OCI-LY1 (cell line): ENCODE measurements around the gene TCF19.
"Not testable (repeated sequence)": the region's sequence is repeated elsewhere in the genome, so short reads cannot be mapped to it uniquely, and the experiment has no call there.

Source experiments
- H2AFZ ChIP-seq: fragments of 200-600 bp; sonication (generic), shearing (Covaris generic); 2 replicates; pipeline ENCODE4 v1.6.0; 2014; ENCODE audit warnings: antibody characterized with exemption, mild to moderate bottlenecking, low read length
- H3F3A ChIP-seq: fragments of 200-600 bp; sonication (generic), shearing (Covaris generic); 2 replicates; pipeline ENCODE4 v1.6.0; 2014; ENCODE audit warnings: mild to moderate bottlenecking, antibody characterized with exemption, low read length, moderate library complexity; ENCODE audit not compliant: insufficient read depth
- H3K27ac ChIP-seq: fragments of 200-600 bp; sonication (generic); 2 replicates; pipeline ENCODE4 v1.5.1; 2014; ENCODE audit warnings: low read length, mixed run types, mild to moderate bottlenecking, low read depth; ENCODE audit not compliant: poor library complexity, severe bottlenecking
- H3K27me3 ChIP-seq: fragments of 200-600 bp; sonication (generic); 2 replicates; pipeline ENCODE4 v1.6.0; 2014; ENCODE audit warnings: antibody characterized with exemption, mild to moderate bottlenecking, low read length, moderate library complexity; ENCODE audit not compliant: insufficient read depth
- H3K36me3 ChIP-seq: fragments of 200-600 bp; sonication (generic); 2 replicates; pipeline ENCODE4 v1.6.1; 2014; ENCODE audit warnings: mild to moderate bottlenecking, antibody characterized with exemption, low read length, moderate library complexity, mixed read lengths; ENCODE audit not compliant: insufficient read depth
- H3K4me1 ChIP-seq: fragments of 200-600 bp; sonication (generic); 2 replicates; pipeline ENCODE4 v1.5.1; 2014; ENCODE audit warnings: mild to moderate bottlenecking, low read length, moderate library complexity; ENCODE audit not compliant: insufficient read depth, severe bottlenecking
- H3K4me2 ChIP-seq: fragments of 200-600 bp; sonication (generic), shearing (Covaris generic); 2 replicates; pipeline ENCODE4 v1.6.1; 2014; ENCODE audit warnings: low read length
- H3K4me3 ChIP-seq: fragments of 200-600 bp; sonication (generic); 2 replicates; pipeline ENCODE4 v1.5.1; 2014; ENCODE audit warnings: low read length, low read depth, mild to moderate bottlenecking, mixed read lengths; ENCODE audit not compliant: poor library complexity, severe bottlenecking
- H3K79me2 ChIP-seq: fragments of 200-600 bp; shearing (Covaris generic); 2 replicates; pipeline ENCODE4 v1.6.1; 2016; ENCODE audit warnings: mixed run types, low read length, mixed read lengths; ENCODE audit not compliant: insufficient read depth
- H3K9ac ChIP-seq: fragments of 200-600 bp; sonication (generic), shearing (Covaris generic); 2 replicates; pipeline ENCODE4 v1.6.1; 2014; ENCODE audit warnings: mild to moderate bottlenecking, low read length, mixed read lengths
- H3K9me2 ChIP-seq: fragments of 200-600 bp; sonication (generic), shearing (Covaris generic); 2 replicates; pipeline ENCODE4 v1.6.1; 2014; ENCODE audit warnings: low read depth, mild to moderate bottlenecking, low read length, mixed read lengths
- H3K9me3 ChIP-seq: fragments of 200-600 bp; shearing (Covaris generic); 2 replicates; pipeline ENCODE4 v1.6.1; 2014; ENCODE audit warnings: low read length, mixed read lengths
- H4K20me1 ChIP-seq: fragments of 200-600 bp; sonication (generic), shearing (Covaris generic); 2 replicates; pipeline ENCODE4 v1.6.0; 2016; ENCODE audit warnings: mild to moderate bottlenecking, low read length; ENCODE audit not compliant: insufficient read depth
- EZH2 ChIP-seq: fragments of 200-600 bp; sonication (generic), shearing (Covaris generic); IDR thresholded peaks from 2 replicates; pipeline ENCODE4 v1.8.0; 2017; ENCODE audit warnings: borderline replicate concordance, mixed run types, mild to moderate bottlenecking, antibody characterized with exemption, low read length, moderate library complexity, mixed read lengths
- TF ChIP-seq, protein P1 (sequence below): fragments of 200-600 bp; sonication (generic), shearing (Covaris generic); IDR thresholded peaks from 2 replicates; pipeline ENCODE4 v1.5.1; 2017; ENCODE audit warnings: mild to moderate bottlenecking, antibody characterized with exemption, low read length, moderate library complexity, mixed read lengths

TCF19 gene

DNA sequence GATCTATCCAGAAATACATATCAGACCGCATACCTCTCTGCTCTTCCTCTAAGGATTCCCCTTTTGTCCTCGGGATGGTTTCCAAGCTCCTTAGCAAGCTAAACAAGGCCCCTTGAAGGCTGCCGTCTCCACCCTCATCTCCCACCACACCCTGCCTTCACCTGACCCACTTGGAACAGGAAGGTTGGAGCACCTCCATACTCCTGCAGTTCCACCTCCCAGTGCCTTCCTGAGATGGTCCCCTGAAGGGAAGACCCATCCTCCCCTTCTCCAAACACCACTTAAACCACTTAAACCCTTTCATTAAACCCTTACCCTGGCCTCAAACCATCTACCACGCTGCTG is 20.6 kb downstream of the TCF19 start:
- Histone ChIP-seq H3K36me3 (no peaks in the 10 kb centered on the region), H3F3A (no peaks in the 10 kb centered on the region), H3K4me3 (no peak overlapping the region), H3K9me2 (no peaks in the 10 kb centered on the region), H3K9me3 (no peaks in the 10 kb centered on the region), H3K79me2 (no peaks in the 10 kb centered on the region), H3K4me2 (no peak overlapping the region), H3K9ac (no peak overlapping the region), H3K4me1 (peaks cover 6% of the 10 kb centered on the region), H3K27ac (no peak overlapping the region), H3K27me3 (no peaks in the 10 kb centered on the region), H4K20me1 (no peaks in the 10 kb centered on the region), H2AFZ (no peak overlapping the region)
- TF ChIP-seq, protein P1, sequence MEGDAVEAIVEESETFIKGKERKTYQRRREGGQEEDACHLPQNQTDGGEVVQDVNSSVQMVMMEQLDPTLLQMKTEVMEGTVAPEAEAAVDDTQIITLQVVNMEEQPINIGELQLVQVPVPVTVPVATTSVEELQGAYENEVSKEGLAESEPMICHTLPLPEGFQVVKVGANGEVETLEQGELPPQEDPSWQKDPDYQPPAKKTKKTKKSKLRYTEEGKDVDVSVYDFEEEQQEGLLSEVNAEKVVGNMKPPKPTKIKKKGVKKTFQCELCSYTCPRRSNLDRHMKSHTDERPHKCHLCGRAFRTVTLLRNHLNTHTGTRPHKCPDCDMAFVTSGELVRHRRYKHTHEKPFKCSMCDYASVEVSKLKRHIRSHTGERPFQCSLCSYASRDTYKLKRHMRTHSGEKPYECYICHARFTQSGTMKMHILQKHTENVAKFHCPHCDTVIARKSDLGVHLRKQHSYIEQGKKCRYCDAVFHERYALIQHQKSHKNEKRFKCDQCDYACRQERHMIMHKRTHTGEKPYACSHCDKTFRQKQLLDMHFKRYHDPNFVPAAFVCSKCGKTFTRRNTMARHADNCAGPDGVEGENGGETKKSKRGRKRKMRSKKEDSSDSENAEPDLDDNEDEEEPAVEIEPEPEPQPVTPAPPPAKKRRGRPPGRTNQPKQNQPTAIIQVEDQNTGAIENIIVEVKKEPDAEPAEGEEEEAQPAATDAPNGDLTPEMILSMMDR = no peak
- TF ChIP-seq EZH2 = no peak

DNA sequence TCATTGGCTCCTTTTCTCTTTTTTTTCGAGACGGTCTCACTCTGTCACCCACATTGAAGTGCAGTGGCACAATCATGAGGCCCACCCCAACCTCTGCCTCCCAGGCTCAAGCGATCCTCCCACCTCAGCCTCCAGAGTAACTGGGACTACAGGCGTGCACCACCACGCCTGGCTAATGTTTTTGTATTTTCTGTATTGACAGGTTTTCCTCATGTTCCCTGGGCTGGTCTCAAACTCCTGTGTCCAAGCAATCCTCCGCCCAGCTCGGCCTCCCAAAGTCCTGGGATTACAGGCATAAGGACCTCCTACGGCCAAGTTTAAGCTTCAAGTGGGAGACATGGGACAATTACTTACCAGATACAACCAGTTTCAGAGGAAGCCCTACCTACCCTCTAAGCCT is 21.5 kb downstream of the TCF19 start:
- no peak for TF ChIP-seq EZH2
- TF ChIP-seq, protein P1 = no peak
- Histone ChIP-seq H3F3A (no peaks in the 10 kb centered on the region), H3K9ac (no peak overlapping the region), H4K20me1 (no peaks in the 10 kb centered on the region), H3K9me3 (no peaks in the 10 kb centered on the region), H3K4me3 (no peak overlapping the region), H3K36me3 (no peaks in the 10 kb centered on the region), H3K4me2 (no peak overlapping the region), H3K4me1 (peaks cover 6% of the 10 kb centered on the region), H3K79me2 (no peaks in the 10 kb centered on the region), H3K27ac (no peak overlapping the region), H3K9me2 (no peaks in the 10 kb centered on the region), H2AFZ (no peak overlapping the region), H3K27me3 (no peaks in the 10 kb centered on the region)

DNA sequence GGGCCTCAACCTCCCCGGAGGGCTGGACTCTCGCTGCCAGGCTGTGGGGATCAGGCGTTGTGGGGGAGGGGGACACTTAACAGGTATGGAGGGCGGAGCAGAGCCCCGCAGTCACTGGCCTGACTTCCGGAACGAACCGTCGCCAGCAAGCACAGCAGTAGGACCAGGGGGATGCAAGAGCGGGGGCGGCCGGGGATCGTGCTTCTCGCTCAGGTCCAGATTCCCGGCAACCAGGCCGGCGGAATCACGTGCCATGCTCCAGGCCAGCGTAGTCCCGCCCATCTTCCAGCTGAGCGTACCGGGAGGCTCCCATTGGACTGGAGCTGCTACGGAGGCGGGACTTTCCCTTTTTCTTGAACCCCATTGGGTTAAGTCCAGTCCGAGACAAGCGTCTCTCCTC is 22.1 kb downstream of the TCF19 start:
- H4K20me1 ChIP-seq = no peaks in the 10 kb centered on the region
- no peak overlapping the region for H3K4me3 ChIP-seq

DNA sequence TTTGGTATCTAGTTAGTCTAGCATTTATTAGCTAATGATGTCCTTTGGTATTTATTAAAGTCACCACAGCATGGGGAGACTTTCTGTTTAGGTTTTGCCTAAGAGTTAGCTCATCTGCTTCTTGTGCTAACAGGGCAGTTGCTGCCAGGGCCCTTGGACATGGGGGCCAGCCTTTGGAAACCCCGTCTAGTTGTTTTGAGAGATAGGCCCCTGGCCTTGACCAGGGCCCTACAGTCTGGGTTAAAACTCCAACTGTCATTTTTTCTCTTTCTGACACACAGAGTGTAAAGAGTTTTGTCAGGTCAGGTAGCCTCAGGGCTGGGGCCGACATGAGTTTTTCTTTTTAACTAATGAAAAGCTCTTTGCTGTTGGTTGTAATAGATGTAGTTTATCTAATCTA is 24.9 kb downstream of the TCF19 start:
- not testable (repeated sequence) for H3K9ac ChIP-seq, H3K9me3 ChIP-seq, H3F3A ChIP-seq, H3K27ac ChIP-seq, H2AFZ ChIP-seq, H3K4me2 ChIP-seq, H3K9me2 ChIP-seq, H3K36me3 ChIP-seq, H3K79me2 ChIP-seq, H4K20me1 ChIP-seq, H3K27me3 ChIP-seq, H3K4me3 ChIP-seq
- peaks cover 35% of the 10 kb centered on the region for H3K4me1 ChIP-seq

More for the DNA sequence above, 22.1 kb downstream of the TCF19 start:
- Histone ChIP-seq H3K4me1 (peaks cover 11% of the 10 kb centered on the region), H3K9ac (no peak overlapping the region), H3F3A (no peaks in the 10 kb centered on the region), H3K4me2 (no peak overlapping the region), H3K27ac (no peak overlapping the region), H3K9me3 (no peaks in the 10 kb centered on the region), H3K9me2 (no peaks in the 10 kb centered on the region), H3K79me2 (no peaks in the 10 kb centered on the region), H2AFZ (no peak overlapping the region), H3K27me3 (no peaks in the 10 kb centered on the region), H3K36me3 (no peaks in the 10 kb centered on the region)
- TF ChIP-seq, protein P1 = no peak
- TF ChIP-seq EZH2 = no peak

DNA sequence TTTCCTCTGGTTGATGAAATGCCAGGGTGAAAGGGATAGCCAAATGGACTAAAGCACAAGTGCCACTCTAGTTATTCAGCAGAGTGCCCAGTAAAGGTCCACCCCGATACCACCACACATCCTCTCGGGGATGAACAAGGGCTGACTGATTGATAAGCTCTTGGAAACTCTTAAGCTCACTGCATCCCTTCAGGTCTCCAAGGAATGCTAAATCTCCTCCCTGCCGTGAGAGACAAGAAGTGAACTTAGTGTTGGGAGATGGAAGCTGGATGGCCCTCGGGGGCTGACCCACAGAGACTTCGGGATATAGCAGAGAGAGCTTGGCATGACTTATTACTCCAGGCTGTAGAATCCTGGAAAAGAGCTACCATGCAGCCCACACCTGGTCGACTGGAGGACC is 25.5 kb downstream of the TCF19 start:
- H3K9me3 ChIP-seq, H3K27me3 ChIP-seq, H3K4me2 ChIP-seq, H3K79me2 ChIP-seq, H3K9ac ChIP-seq, H3K36me3 ChIP-seq, H2AFZ ChIP-seq, H3K27ac ChIP-seq, H3F3A ChIP-seq, H3K9me2 ChIP-seq, H4K20me1 ChIP-seq, H3K4me3 ChIP-seq: not testable (repeated sequence)
- peaks cover 31% of the 10 kb centered on the region for H3K4me1 ChIP-seq

DNA sequence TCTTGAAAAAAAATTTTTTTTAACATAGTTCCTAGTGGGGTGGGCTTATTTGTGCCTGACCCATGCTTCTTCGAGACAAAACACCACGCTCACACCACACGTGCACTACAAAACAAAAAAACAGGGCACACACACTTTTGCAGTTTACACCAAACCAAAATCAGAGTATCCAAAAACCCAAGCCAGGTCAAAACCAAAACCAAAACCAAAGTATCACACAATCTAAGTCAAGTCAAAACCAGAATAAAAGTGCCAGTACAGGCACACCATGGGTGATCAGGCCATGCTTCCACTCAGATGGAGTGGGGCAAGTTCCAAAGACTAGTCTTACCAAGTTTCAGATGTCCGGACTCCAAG is 27.3 kb downstream of the TCF19 start:
- H3K27me3 ChIP-seq, H3K36me3 ChIP-seq, H4K20me1 ChIP-seq, H3K9me3 ChIP-seq, H3F3A ChIP-seq, H3K9me2 ChIP-seq, H3K9ac ChIP-seq, H2AFZ ChIP-seq, H3K4me3 ChIP-seq, H3K79me2 ChIP-seq: not testable (repeated sequence)
- Histone ChIP-seq H3K4me1 (peaks cover 39% of the 10 kb centered on the region), H3K27ac (peak overlapping the region; percentile 71), H3K4me2 (peak overlapping the region; percentile 34; the same call in 1 of the 2 replicates)
